Islet of Langerhans (tissue), 1 donor: ENCODE results near the gene ALDH2.
"Not testable (repeated sequence)": the region's sequence is repeated elsewhere in the genome, so short reads cannot be mapped to it uniquely, and the experiment has no call there.

Experiments
- FAIRE-seq: peaks from one replicate; lab custom pipeline; 2011; peaks lifted over from hg19 to GRCh38; lab: Jason Lieb, UNC

The ALDH2 gene

GRCh38 chr12:111789779-111790178 lies 23.0 kb downstream of the ALDH2 start:
- no peak for FAIRE-seq

- FAIRE-seq: no peak
Observed at GRCh38 chr12:111791507-111791906, 24.8 kb downstream of the ALDH2 start.

- no peak for FAIRE-seq
Observed at GRCh38 chr12:111792155-111792855, 25.6 kb downstream of the ALDH2 start.

- no peak for FAIRE-seq
Observed at GRCh38 chr12:111792856-111793235, 26.1 kb downstream of the ALDH2 start.

GRCh38 chr12:111798182-111798581 lies 31.4 kb downstream of the ALDH2 start:
- FAIRE-seq: no peak

GRCh38 chr12:111799758-111800157 lies 33.0 kb downstream of the ALDH2 start:
- FAIRE-seq: no peak

- FAIRE-seq: no peak
Observed at GRCh38 chr12:111803038-111803626, 36.4 kb downstream of the ALDH2 start.

- no peak for FAIRE-seq
Observed at GRCh38 chr12:111803851-111804250, 37.1 kb downstream of the ALDH2 start.

- FAIRE-seq: no peak
Observed at GRCh38 chr12:111806304-111806703, 39.6 kb downstream of the ALDH2 start.

- no peak for FAIRE-seq
Observed at GRCh38 chr12:111807232-111807631, 40.5 kb downstream of the ALDH2 start.

GRCh38 chr12:111812881-111813741 lies 46.4 kb downstream of the ALDH2 start:
- no peak for FAIRE-seq

- no peak for FAIRE-seq
Observed at GRCh38 chr12:111816065-111816615, 49.4 kb downstream of the ALDH2 start.

- FAIRE-seq: not testable (repeated sequence)
Observed at GRCh38 chr12:111816898-111817297, 50.2 kb downstream of the ALDH2 start.

- FAIRE-seq: no peak
Observed at GRCh38 chr12:111818340-111818739, 51.6 kb downstream of the ALDH2 start.

- FAIRE-seq: no peak
Observed at GRCh38 chr12:111819191-111820158, 52.7 kb downstream of the ALDH2 start.

GRCh38 chr12:111820828-111821227 lies 54.1 kb downstream of the ALDH2 start:
- not testable (repeated sequence) for FAIRE-seq

GRCh38 chr12:111822886-111823285 lies 56.2 kb downstream of the ALDH2 start:
- no peak for FAIRE-seq

GRCh38 chr12:111823891-111824290 lies 57.2 kb downstream of the ALDH2 start:
- no peak for FAIRE-seq

- FAIRE-seq: not testable (repeated sequence)
Observed at GRCh38 chr12:111824312-111824711, 57.6 kb downstream of the ALDH2 start.

- FAIRE-seq: no peak
Observed at GRCh38 chr12:111825509-111825908, 58.8 kb downstream of the ALDH2 start.

- no peak for FAIRE-seq
Observed at GRCh38 chr12:111826316-111826715, 59.6 kb downstream of the ALDH2 start.

GRCh38 chr12:111826992-111827391 lies 60.3 kb downstream of the ALDH2 start:
- no peak for FAIRE-seq
